ENCODE results near the gene POLR1E.

Gene POLR1E

DNA sequence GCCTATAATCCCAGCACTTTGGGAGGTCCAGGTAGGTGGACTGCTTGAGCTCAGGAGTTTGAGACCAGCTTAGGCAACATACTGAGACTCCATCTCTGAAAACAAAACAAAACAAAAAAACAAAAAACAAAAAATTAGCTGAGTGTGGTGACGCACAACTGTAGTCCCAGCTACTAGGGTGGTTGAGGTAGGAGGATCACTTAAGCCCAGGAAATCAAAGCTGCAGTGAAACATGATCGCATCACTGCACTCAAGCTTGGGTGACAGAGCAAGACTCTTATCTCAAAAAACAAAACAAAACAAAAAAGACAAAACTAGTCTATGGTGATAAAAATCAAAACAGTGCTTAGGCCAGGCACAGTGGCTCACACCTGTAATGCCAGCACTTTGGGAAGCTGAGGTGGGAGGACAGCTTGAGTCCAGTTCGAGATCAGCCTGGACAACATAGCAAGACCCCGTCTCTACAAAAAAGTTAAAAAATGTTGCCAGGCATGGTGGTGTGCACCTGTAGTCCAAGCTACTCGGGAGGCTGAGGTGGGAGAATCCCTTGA is 61.7 kb downstream of the POLR1E start:
- H3K27me3 ChIP-seq (ENCODE audit: low read depth, low read length) = no peaks in the 10 kb centered on the region
- no peaks in the 10 kb centered on the region for H4K20me1 ChIP-seq (ENCODE audit: insufficient read depth, low read length)
- TF ChIP-seq, protein P1, sequence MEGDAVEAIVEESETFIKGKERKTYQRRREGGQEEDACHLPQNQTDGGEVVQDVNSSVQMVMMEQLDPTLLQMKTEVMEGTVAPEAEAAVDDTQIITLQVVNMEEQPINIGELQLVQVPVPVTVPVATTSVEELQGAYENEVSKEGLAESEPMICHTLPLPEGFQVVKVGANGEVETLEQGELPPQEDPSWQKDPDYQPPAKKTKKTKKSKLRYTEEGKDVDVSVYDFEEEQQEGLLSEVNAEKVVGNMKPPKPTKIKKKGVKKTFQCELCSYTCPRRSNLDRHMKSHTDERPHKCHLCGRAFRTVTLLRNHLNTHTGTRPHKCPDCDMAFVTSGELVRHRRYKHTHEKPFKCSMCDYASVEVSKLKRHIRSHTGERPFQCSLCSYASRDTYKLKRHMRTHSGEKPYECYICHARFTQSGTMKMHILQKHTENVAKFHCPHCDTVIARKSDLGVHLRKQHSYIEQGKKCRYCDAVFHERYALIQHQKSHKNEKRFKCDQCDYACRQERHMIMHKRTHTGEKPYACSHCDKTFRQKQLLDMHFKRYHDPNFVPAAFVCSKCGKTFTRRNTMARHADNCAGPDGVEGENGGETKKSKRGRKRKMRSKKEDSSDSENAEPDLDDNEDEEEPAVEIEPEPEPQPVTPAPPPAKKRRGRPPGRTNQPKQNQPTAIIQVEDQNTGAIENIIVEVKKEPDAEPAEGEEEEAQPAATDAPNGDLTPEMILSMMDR (IDR thresholded peaks at IDR 0.05; ENCODE audit: low read depth, low read length) = no peak
- TF ChIP-seq EZH2phosphoT487 (IDR thresholded peaks at IDR 0.05; ENCODE audit: low read depth) = no peak
- H2AFZ ChIP-seq (ENCODE audit: low read depth, low read length) = no peak overlapping the region
- H3K27ac ChIP-seq (ENCODE audit: low read length) = no peak overlapping the region
- H3K79me2 ChIP-seq (ENCODE audit: low read length) = no peaks in the 10 kb centered on the region
- no peak overlapping the region for H3K4me3 ChIP-seq (ENCODE audit: low read length)
- no peak overlapping the region for H3K9ac ChIP-seq (ENCODE audit: low read length)
- H3K4me2 ChIP-seq (ENCODE audit: low read length) = no peak overlapping the region
- peaks cover 15% of the 10 kb centered on the region for H3K4me1 ChIP-seq (ENCODE audit: low read length)
- H3K9me3 ChIP-seq (ENCODE audit: insufficient read depth, low read length) = no peaks in the 10 kb centered on the region
- no peaks in the 10 kb centered on the region for H3K36me3 ChIP-seq (replicated peaks; ENCODE audit: low read depth, low read length)

DNA sequence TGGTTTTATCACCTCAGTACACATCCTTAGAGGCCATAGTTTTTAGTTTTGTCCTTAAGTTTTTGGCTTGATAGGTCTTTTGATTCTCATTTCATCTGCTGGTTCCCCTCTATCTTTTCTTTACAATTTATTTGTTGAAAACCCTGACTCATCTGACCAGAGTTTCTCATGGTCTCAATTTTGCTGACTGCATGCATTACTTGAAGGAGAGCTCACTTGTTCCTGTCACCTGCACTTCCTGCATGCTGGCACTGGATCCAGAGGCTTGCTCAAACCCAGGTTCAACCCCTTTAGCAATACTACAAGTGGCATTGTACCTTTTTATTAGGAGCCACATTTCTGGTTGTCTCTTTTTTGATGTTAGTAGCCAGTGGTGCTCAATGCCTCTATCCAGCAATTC is 63.8 kb downstream of the POLR1E start:
- Histone ChIP-seq H4K20me1 (ENCODE audit: insufficient read depth, low read length) (no peaks in the 10 kb centered on the region), H3K4me1 (ENCODE audit: low read length) (peaks cover 6% of the 10 kb centered on the region), H3K9me3 (ENCODE audit: insufficient read depth, low read length) (no peaks in the 10 kb centered on the region), H3K4me3 (ENCODE audit: low read length) (no peak overlapping the region), H3K4me2 (ENCODE audit: low read length) (no peak overlapping the region), H3K9ac (ENCODE audit: low read length) (no peak overlapping the region), H3K27ac (ENCODE audit: low read length) (no peak overlapping the region), H3K27me3 (ENCODE audit: low read depth, low read length) (no peaks in the 10 kb centered on the region), H2AFZ (ENCODE audit: low read depth, low read length) (no peak overlapping the region), H3K79me2 (ENCODE audit: low read length) (no peaks in the 10 kb centered on the region), H3K36me3 (replicated peaks; ENCODE audit: low read depth, low read length) (no peaks in the 10 kb centered on the region)
- no peak for TF ChIP-seq EZH2phosphoT487 (IDR thresholded peaks at IDR 0.05; ENCODE audit: low read depth)
- TF ChIP-seq, protein P1 (IDR thresholded peaks at IDR 0.05; ENCODE audit: low read depth, low read length) = no peak

DNA sequence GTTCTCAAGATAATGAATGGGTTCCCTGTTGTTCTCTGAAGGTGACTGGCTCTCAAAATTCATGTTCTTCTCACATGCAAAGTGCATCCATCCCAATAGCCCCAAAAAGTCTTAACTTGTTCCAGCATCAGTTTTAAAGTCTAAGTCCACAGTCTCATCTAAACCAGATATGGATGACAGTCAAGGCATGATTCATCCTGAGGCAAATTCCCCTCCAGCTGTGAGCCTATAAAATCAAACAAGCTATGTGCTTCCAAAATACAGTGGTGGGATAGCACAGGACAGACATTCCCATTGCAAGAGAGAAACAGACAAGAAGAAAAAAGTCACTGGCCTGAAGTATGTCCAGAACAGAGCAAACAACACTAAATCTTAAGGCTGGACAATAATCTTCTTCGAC is 65.0 kb downstream of the POLR1E start:
- Histone ChIP-seq H3K4me3 (ENCODE audit: low read length) (no peak overlapping the region), H2AFZ (ENCODE audit: low read depth, low read length) (no peak overlapping the region), H3K4me1 (ENCODE audit: low read length) (peaks cover 6% of the 10 kb centered on the region), H4K20me1 (ENCODE audit: insufficient read depth, low read length) (no peaks in the 10 kb centered on the region), H3K27me3 (ENCODE audit: low read depth, low read length) (no peaks in the 10 kb centered on the region), H3K9ac (ENCODE audit: low read length) (no peak overlapping the region), H3K27ac (ENCODE audit: low read length) (no peak overlapping the region), H3K36me3 (replicated peaks; ENCODE audit: low read depth, low read length) (no peaks in the 10 kb centered on the region), H3K9me3 (ENCODE audit: insufficient read depth, low read length) (no peaks in the 10 kb centered on the region), H3K79me2 (ENCODE audit: low read length) (no peaks in the 10 kb centered on the region), H3K4me2 (ENCODE audit: low read length) (no peak overlapping the region)
- TF ChIP-seq, protein P1 (IDR thresholded peaks at IDR 0.05; ENCODE audit: low read depth, low read length) = no peak
- TF ChIP-seq EZH2phosphoT487 (IDR thresholded peaks at IDR 0.05; ENCODE audit: low read depth) = no peak

DNA sequence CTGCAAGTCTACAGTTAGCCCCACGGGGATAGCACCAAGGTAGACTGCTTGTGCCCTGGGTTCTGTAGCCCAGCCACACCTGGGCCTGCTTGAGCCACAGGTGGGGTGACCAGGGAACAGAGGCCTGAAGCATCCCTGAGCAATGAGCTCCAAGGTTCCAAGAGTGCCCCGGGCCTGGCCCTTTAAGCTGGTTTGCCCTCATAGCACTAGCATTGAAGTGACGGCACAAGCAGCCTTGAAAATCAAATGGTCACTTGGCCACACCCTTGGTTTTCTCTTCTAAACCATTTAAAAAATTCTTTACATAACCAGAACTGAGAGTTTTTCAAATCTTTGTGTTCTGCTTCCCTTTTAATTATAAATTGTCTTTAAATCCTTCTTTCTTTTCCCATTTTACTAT is 65.7 kb downstream of the POLR1E start:
- Histone ChIP-seq H3K36me3 (replicated peaks; ENCODE audit: low read depth, low read length) (no peaks in the 10 kb centered on the region), H3K9me3 (ENCODE audit: insufficient read depth, low read length) (no peaks in the 10 kb centered on the region), H4K20me1 (ENCODE audit: insufficient read depth, low read length) (no peaks in the 10 kb centered on the region), H3K79me2 (ENCODE audit: low read length) (no peaks in the 10 kb centered on the region), H3K27me3 (ENCODE audit: low read depth, low read length) (no peaks in the 10 kb centered on the region), H2AFZ (ENCODE audit: low read depth, low read length) (no peak overlapping the region), H3K4me2 (ENCODE audit: low read length) (no peak overlapping the region), H3K9ac (ENCODE audit: low read length) (no peak overlapping the region), H3K4me3 (ENCODE audit: low read length) (no peak overlapping the region), H3K27ac (ENCODE audit: low read length) (no peak overlapping the region), H3K4me1 (ENCODE audit: low read length) (peaks cover 6% of the 10 kb centered on the region)
- TF ChIP-seq, protein P1 (IDR thresholded peaks at IDR 0.05; ENCODE audit: low read depth, low read length) = no peak
- no peak for TF ChIP-seq EZH2phosphoT487 (IDR thresholded peaks at IDR 0.05; ENCODE audit: low read depth)

Data from OCI-LY3 (cell line).